PC-3 (cell line): ENCODE results near the gene SARDH. TPM values are rescaled to one million over a fixed set of nuclear protein-coding genes. Genes with fewer than 3 reads are reported as not detected.
A peak's percentile ranks its signal among the peaks of the same experiment; 100 is the strongest.

Source experiments
- ATAC-seq: fragments of 200-7000 bp; cut with Tn5 transposase; 2 replicates; pipeline ENCODE4 v1.9.1; 2020; ENCODE audit warnings: mild to moderate bottlenecking, moderate library complexity
- Bru-seq: library from RNA; stranded (reverse); fragments of 400-500 nt; gene quantifications from one replicate; lab custom pipeline; 2021; lab: Mats Ljungman, UMichigan
- BruChase-seq, 2 experiments: library from RNA; stranded (reverse); fragments of 400-500 nt; gene quantifications; one replicate each; lab custom pipeline; 2021; lab: Mats Ljungman, UMichigan
- BruUV-seq: library from RNA; stranded (reverse); fragments of 400-500 nt; replicated peaks from 2 replicates; lab custom pipeline; 2021; lab: Mats Ljungman, UMichigan
- CTCF ChIA-PET: fragments of 300-600 bp; sonication (Branson Sonifier 250); formaldehyde crosslinking; loops from one replicate; lab custom pipeline; 2022; ENCODE audit warnings: antibody characterized with exemption; lab: Charles Lee
- POLR2A ChIA-PET: fragments of 300-600 bp; sonication (Branson Sonifier 250); formaldehyde crosslinking; loops from one replicate; lab custom pipeline; 2022; ENCODE audit warnings: antibody characterized with exemption; ENCODE audit not compliant: unreplicated experiment; lab: Charles Lee
- DNase-seq: peaks from one replicate; pipeline ENCODE4 v3.0.0-alpha.2; 2015
- H2AFZ ChIP-seq: fragments of 300-600 bp; sonication (generic); 2 replicates; pipeline ENCODE4 v1.6.0; 2016; ENCODE audit warnings: antibody characterized with exemption, low read length
- H3F3A ChIP-seq: fragments of 300-600 bp; sonication (generic); one replicate; pipeline ENCODE4 v1.6.0; 2017; ENCODE audit warnings: antibody characterized with exemption, low read length, control low read depth, mild to moderate bottlenecking; ENCODE audit not compliant: unreplicated experiment
- H3K27ac ChIP-seq: fragments of 300-600 bp; sonication (generic); 2 replicates; pipeline ENCODE4 v1.5.1; 2016; ENCODE audit warnings: mild to moderate bottlenecking, low read length
- H3K27me3 ChIP-seq: fragments of 300-600 bp; sonication (generic); 2 replicates; pipeline ENCODE4 v1.6.1; 2016; ENCODE audit warnings: low read length, mixed read lengths
- H3K36me3 ChIP-seq: fragments of 300-600 bp; sonication (generic); 2 replicates; pipeline ENCODE4 v1.6.1; 2016; ENCODE audit warnings: low read depth, mixed run types, low read length, mixed read lengths
- H3K4me1 ChIP-seq: fragments of 300-600 bp; sonication (generic); 2 replicates; pipeline ENCODE4 v1.5.1; 2016; ENCODE audit warnings: low read length; ENCODE audit not compliant: insufficient read depth
- H3K4me2 ChIP-seq: fragments of 300-600 bp; sonication (generic); 2 replicates; pipeline ENCODE4 v1.6.0; 2016; ENCODE audit warnings: low read length
- H3K4me3 ChIP-seq: fragments of 300-600 bp; sonication (generic); 2 replicates; pipeline ENCODE4 v1.5.1; 2016; ENCODE audit warnings: mild to moderate bottlenecking, low read length, mixed read lengths
- H3K79me2 ChIP-seq: fragments of 300-600 bp; sonication (generic); 2 replicates; pipeline ENCODE4 v1.6.1; 2017; ENCODE audit warnings: low read length, mixed read lengths
- H3K9ac ChIP-seq: fragments of 300-600 bp; sonication (generic); 2 replicates; pipeline ENCODE4 v1.6.0; 2016; ENCODE audit warnings: mild to moderate bottlenecking, low read length
- H3K9me2 ChIP-seq: fragments of 300-600 bp; sonication (generic); replicated peaks from 2 replicates; pipeline ENCODE4 v1.6.1; 2016; ENCODE audit warnings: mixed run types, low read length, mixed read lengths
- H3K9me3 ChIP-seq: fragments of 300-600 bp; sonication (generic); 2 replicates; pipeline ENCODE4 v1.6.1; 2016; ENCODE audit warnings: low read length, mixed read lengths
- H4K20me1 ChIP-seq: fragments of 300-600 bp; sonication (generic); 2 replicates; pipeline ENCODE4 v1.6.1; 2016; ENCODE audit warnings: low read length, mixed read lengths
- CTCF ChIP-seq: fragments of 300-600 bp; sonication (generic); conservative IDR thresholded peaks from 2 replicates; pipeline ENCODE4 v1.5.1; 2017; ENCODE audit warnings: antibody characterized with exemption, low read depth, mild to moderate bottlenecking, low read length
- EZH2 ChIP-seq: fragments of 300-600 bp; sonication (generic); IDR thresholded peaks from one replicate; pipeline ENCODE4 v1.6.1; 2017; ENCODE audit warnings: antibody characterized with exemption, mild to moderate bottlenecking, low read length; ENCODE audit not compliant: unreplicated experiment
- EZH2phosphoT487 ChIP-seq: fragments of 300-600 bp; sonication (generic); IDR thresholded peaks from 2 replicates; pipeline ENCODE4 v1.6.1; 2018; ENCODE audit warnings: mild to moderate bottlenecking, antibody characterized with exemption, low read length, borderline replicate concordance
- intact Hi-C: fragments of 100-400 bp; cut with micrococcal nuclease; formaldehyde crosslinking; loops from 2 replicates; pipeline ENCODE4 v1.9.0; 2023
- long read RNA-seq: library from polyadenylated mRNA; unstranded; transcript quantifications from one replicate; pipeline ENCODE4 v2.0.0, GENCODE V29; 2021; ENCODE audit not compliant: unreplicated experiment
- total RNA-seq: library from RNA; depleted of rRNA; stranded (reverse); fragments of >200 nt; gene quantifications from 2 replicates; pipeline ENCODE4 v1.2.3, GENCODE V29; 2014; rRNA removed

Gene SARDH
- total RNA-seq (2.5 and 3.4 TPM in 2 replicates), Bru-seq, nascent RNA (percentile 31 among the genes with signal in this experiment), BruChase-seq, experiment 1, labeled RNA remaining after a 6-hour chase (percentile 29 among the genes with signal in this experiment), BruChase-seq, experiment 2, labeled RNA remaining after a 2-hour chase (percentile 33 among the genes with signal in this experiment)
- long read RNA-seq, partial matches to known transcripts: 1 of 8 reads
- long read RNA-seq, other reads (novel, unspliced or antisense): 5 of 8 reads

- Histone ChIP-seq H3K4me1 (peaks cover 5% of the 10 kb centered on the region; the same call in 1 of the 2 replicates), H3K79me2 (no peaks in the 10 kb centered on the region), H3K27ac (no peak within 1 kb of the TSS), H4K20me1 (no peaks in the 10 kb centered on the region), H3K9me3 (no peaks in the 10 kb centered on the region), H3K36me3 (no peaks in the 10 kb centered on the region), H3K9ac (no peak within 1 kb of the TSS), H3K4me3 (peak within 1 kb of the TSS; percentile 55), H3K4me2 (peak within 1 kb of the TSS; percentile 71), H3K27me3 (no peaks in the 10 kb centered on the region), H3F3A (no peaks in the 10 kb centered on the region), H3K9me2 (no peaks in the 10 kb centered on the region), H2AFZ (peak within 1 kb of the TSS; percentile 67; the same call in 1 of the 2 replicates)
- no peak for TF ChIP-seq EZH2phosphoT487
- no peak for TF ChIP-seq CTCF
- no peak for TF ChIP-seq EZH2
- intact Hi-C loops: no loop called here
- peak; percentile 25 for DNase-seq
- ATAC-seq: peak; percentile 77
- ChIA-PET POLR2A (no interaction called here), CTCF (no interaction called here)
- TSS peak; percentile 57 for BruUV-seq
Observed at GRCh38 chr9:133737774-133738639, at the start of gene SARDH. TSS of gene SARDH (minus strand) at chr9:133738352. CDS start at chr9:133734173, 4,179 bp downstream.

- Histone ChIP-seq H3K27ac (no peak overlapping the region), H3K4me2 (no peak overlapping the region), H3K4me3 (no peak overlapping the region), H3K9ac (no peak overlapping the region), H3K4me1 (no peaks in the 10 kb centered on the region), H3K9me3 (no peaks in the 10 kb centered on the region), H3F3A (no peaks in the 10 kb centered on the region), H3K36me3 (no peaks in the 10 kb centered on the region), H4K20me1 (no peaks in the 10 kb centered on the region), H3K27me3 (no peaks in the 10 kb centered on the region), H3K9me2 (no peaks in the 10 kb centered on the region), H3K79me2 (no peaks in the 10 kb centered on the region), H2AFZ (no peak overlapping the region)
- ChIA-PET POLR2A (no interaction called here), CTCF (no interaction called here)
- DNase-seq: no peak
- no TSS peak for BruUV-seq
- TF ChIP-seq EZH2 (no peak), CTCF (no peak), EZH2phosphoT487 (no peak)
- no peak; the same call in 1 of the 2 replicates for ATAC-seq
- intact Hi-C loops: loop anchor here (5.0 kb wide), 1 partner anchor 310 kb away; no protein-coding TSS in a partner anchor
Observed at GRCh38 chr9:133787754-133788025, 49.5 kb upstream of the SARDH start.
